B cell (primary cell): ENCODE results near the gene CYP1A1.

Source experiments
- EZH2 ChIP-seq: IDR thresholded peaks from 2 replicates; pipeline ENCODE4 v1.6.1; 2012; ENCODE audit warnings: borderline replicate concordance, low read depth, mild to moderate bottlenecking, moderate library complexity, low read length; ENCODE audit not compliant: insufficient read depth, poor library complexity, severe bottlenecking
- TF ChIP-seq, protein P1 (sequence below): fragments of 200-600 bp; IDR thresholded peaks from one replicate; pipeline ENCODE4 v1.8.0; 2022; ENCODE audit warnings: antibody characterized with exemption, mild to moderate bottlenecking

DNA sequence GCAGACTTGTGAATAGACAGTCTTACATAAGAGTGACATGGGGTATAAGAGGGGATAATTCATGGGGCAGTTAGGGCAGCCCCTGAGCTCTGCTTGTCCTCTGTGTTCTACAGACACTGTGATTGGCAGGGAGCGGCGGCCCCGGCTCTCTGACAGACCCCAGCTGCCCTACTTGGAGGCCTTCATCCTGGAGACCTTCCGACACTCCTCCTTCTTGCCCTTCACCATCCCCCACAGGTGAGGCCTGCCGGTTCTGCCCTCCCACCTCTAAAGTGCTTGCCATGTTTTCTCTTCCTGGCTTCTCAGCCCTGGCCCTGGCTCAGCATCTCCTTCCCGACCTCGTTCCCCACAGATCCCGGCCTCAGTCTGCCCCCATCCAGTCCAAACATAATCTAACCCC, 26.7 kb upstream of the CYP1A1 start:
- TF ChIP-seq, protein P1, sequence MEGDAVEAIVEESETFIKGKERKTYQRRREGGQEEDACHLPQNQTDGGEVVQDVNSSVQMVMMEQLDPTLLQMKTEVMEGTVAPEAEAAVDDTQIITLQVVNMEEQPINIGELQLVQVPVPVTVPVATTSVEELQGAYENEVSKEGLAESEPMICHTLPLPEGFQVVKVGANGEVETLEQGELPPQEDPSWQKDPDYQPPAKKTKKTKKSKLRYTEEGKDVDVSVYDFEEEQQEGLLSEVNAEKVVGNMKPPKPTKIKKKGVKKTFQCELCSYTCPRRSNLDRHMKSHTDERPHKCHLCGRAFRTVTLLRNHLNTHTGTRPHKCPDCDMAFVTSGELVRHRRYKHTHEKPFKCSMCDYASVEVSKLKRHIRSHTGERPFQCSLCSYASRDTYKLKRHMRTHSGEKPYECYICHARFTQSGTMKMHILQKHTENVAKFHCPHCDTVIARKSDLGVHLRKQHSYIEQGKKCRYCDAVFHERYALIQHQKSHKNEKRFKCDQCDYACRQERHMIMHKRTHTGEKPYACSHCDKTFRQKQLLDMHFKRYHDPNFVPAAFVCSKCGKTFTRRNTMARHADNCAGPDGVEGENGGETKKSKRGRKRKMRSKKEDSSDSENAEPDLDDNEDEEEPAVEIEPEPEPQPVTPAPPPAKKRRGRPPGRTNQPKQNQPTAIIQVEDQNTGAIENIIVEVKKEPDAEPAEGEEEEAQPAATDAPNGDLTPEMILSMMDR, result no peak
- TF ChIP-seq EZH2, result no peak
